ENCODE data around the gene BLNK. TPM values are rescaled to one million over a fixed set of nuclear protein-coding genes. Genes with fewer than 3 reads are reported as not detected.

Gene BLNK
- total and polyA plus RNA-seq, 9 donors: 1.2 to 3.2 (median 1.6) TPM

GRCh38 chr10:96275685-96276418, 4.5 kb upstream of the BLNK start:
- Histone ChIP-seq H3K27ac (ENCODE audit: low read length) (no peak overlapping the region), H3K4me3 (ENCODE audit: low read length) (no peak overlapping the region), H3K27me3 (ENCODE audit: control insufficient read depth, insufficient read depth, low read length) (no peaks in the 10 kb centered on the region), H3K36me3 (ENCODE audit: control insufficient read depth, insufficient read depth, low read length) (no peaks in the 10 kb centered on the region), H3K4me1 (ENCODE audit: control insufficient read depth, insufficient read depth, low read length) (no peaks in the 10 kb centered on the region), H3K9me3 (replicated peaks; ENCODE audit: control insufficient read depth, low read depth, low read length) (no peaks in the 10 kb centered on the region)
- DNase-seq: no peak
- WGBS (ENCODE audit: insufficient coverage): no CpG with 5 or more reads among the region's 2 CpGs

- 50% methylated on average over 1 of the region's 8 CpGs for WGBS (ENCODE audit: insufficient coverage)
- Histone ChIP-seq H3K4me3 (ENCODE audit: low read length) (no peak overlapping the region), H3K9me3 (replicated peaks; ENCODE audit: control insufficient read depth, low read depth, low read length) (no peaks in the 10 kb centered on the region), H3K4me1 (ENCODE audit: control insufficient read depth, insufficient read depth, low read length) (no peaks in the 10 kb centered on the region), H3K36me3 (ENCODE audit: control insufficient read depth, insufficient read depth, low read length) (no peaks in the 10 kb centered on the region), H3K27ac (ENCODE audit: low read length) (no peak overlapping the region), H3K27me3 (ENCODE audit: control insufficient read depth, insufficient read depth, low read length) (no peaks in the 10 kb centered on the region)
- DNase-seq: no peak
Observed at GRCh38 chr10:96272316-96273280, 1.2 kb upstream of the BLNK start.

DNA sequence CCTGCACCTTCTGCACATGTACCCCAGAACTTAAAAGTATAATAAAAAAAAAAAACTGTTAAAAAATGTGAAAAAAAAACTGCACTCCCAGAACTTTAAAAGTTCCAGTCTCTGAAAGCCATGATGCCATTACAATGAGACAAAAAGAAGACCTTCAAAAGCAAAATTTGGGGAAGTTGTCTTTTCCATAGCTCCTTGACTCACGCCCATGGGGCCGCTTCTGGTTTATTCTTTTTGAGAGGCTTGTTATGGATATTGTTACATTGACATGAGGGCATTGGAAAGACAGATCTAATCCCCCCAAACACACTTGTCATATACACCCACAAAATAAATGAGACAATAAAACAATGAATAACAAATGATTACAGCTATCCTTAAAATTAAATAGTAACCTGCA, 798 bp downstream of the BLNK start:
- no peaks in the 10 kb centered on the region for H3K4me1 ChIP-seq (ENCODE audit: control insufficient read depth, insufficient read depth, low read length)
- no peaks in the 10 kb centered on the region for H3K36me3 ChIP-seq (ENCODE audit: control insufficient read depth, insufficient read depth, low read length)
- no peak overlapping the region for H3K4me3 ChIP-seq (ENCODE audit: low read length)
- no CpG with 5 or more reads among the region's 2 CpGs for WGBS (ENCODE audit: insufficient coverage)
- no peak for DNase-seq
- no peaks in the 10 kb centered on the region for H3K27me3 ChIP-seq (ENCODE audit: control insufficient read depth, insufficient read depth, low read length)
- H3K27ac ChIP-seq (ENCODE audit: low read length): no peak overlapping the region
- H3K9me3 ChIP-seq (replicated peaks; ENCODE audit: control insufficient read depth, low read depth, low read length): no peaks in the 10 kb centered on the region

DNA sequence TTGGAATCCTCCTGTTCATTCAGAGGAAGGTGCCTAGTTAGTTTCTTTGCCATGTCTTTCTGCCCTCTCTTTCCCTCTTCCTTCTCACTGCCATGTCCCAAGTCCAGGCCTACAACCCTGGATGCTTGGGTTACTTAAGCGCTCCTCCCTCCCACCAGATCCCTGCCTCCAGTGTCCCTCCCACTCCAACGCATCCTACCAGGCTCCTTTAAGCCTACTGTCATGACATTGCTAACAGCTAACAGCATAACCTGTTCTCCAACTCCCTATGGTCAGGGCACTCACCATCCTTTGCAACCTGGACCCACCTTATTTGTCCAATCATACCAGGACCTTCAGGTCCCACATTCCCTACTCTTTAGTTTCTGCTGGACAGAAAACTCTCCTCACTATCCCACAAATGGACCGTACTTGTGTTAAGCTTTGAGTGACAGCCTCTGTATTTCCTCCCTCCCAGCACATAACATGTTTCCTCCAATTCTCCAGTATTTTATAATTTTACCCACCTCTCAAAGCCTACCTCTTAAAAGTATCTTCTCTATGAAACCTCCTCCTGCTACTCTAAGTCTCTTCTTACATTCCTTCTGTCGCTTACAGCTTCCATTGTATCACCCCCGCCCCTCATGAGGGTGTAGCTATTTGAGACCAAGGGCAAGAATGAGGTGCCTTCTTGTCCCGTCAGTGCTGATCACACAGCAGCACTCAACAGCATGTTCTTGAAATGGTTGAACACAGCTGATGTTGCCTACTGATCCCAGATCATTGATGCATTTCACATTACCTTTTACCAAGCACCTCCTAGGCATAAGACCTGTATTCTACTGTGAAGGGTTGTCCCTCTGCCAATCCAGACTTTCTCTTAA, 1.7 kb downstream of the BLNK start:
- no peak for DNase-seq
- Histone ChIP-seq H3K36me3 (ENCODE audit: control insufficient read depth, insufficient read depth, low read length) (no peaks in the 10 kb centered on the region), H3K9me3 (replicated peaks; ENCODE audit: control insufficient read depth, low read depth, low read length) (no peaks in the 10 kb centered on the region), H3K27me3 (ENCODE audit: control insufficient read depth, insufficient read depth, low read length) (no peaks in the 10 kb centered on the region), H3K4me1 (ENCODE audit: control insufficient read depth, insufficient read depth, low read length) (no peaks in the 10 kb centered on the region), H3K27ac (ENCODE audit: low read length) (no peak overlapping the region), H3K4me3 (ENCODE audit: low read length) (no peak overlapping the region)
- 86% methylated on average over 3 of the region's 6 CpGs for WGBS (ENCODE audit: insufficient coverage)

DNA sequence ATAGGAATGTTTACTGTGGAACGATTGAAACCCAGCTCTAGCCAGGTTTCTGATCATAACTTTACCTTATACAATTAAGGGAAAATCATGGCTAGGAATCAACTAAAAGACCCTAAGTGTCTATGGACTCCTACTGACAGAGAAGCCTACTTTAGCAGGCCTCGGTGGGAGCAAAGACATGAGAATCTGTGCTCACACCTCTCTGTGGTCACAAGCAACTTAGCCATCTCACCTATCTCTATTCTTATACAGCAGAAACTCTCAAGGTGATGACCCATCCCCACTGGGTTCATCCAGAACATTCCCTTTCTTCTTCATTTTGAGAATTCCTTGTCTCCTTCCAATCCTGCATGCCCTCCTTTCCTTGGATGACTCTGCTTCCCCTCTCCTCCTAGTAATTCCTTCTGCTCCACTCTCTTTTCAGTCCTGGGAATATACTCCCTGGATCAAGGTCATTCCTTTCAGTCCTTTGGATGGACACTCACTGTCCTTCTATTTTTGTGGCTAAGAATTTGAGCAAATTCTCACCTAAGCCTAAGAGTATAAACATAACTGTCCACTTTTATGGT, 2.9 kb downstream of the BLNK start:
- Histone ChIP-seq H3K4me1 (ENCODE audit: control insufficient read depth, insufficient read depth, low read length) (no peaks in the 10 kb centered on the region), H3K27me3 (ENCODE audit: control insufficient read depth, insufficient read depth, low read length) (no peaks in the 10 kb centered on the region), H3K4me3 (ENCODE audit: low read length) (no peak overlapping the region), H3K9me3 (replicated peaks; ENCODE audit: control insufficient read depth, low read depth, low read length) (no peaks in the 10 kb centered on the region), H3K27ac (ENCODE audit: low read length) (no peak overlapping the region), H3K36me3 (ENCODE audit: control insufficient read depth, insufficient read depth, low read length) (no peaks in the 10 kb centered on the region)
- 43% methylated on average over 1 of the region's 2 CpGs for WGBS (ENCODE audit: insufficient coverage)
- no peak for DNase-seq

- WGBS (ENCODE audit: insufficient coverage): 89% methylated on average over 3 of the region's 4 CpGs
- Histone ChIP-seq H3K27me3 (ENCODE audit: control insufficient read depth, insufficient read depth, low read length) (no peaks in the 10 kb centered on the region), H3K4me3 (ENCODE audit: low read length) (no peak overlapping the region), H3K4me1 (ENCODE audit: control insufficient read depth, insufficient read depth, low read length) (peaks cover 4% of the 10 kb centered on the region), H3K9me3 (replicated peaks; ENCODE audit: control insufficient read depth, low read depth, low read length) (no peaks in the 10 kb centered on the region), H3K36me3 (ENCODE audit: control insufficient read depth, insufficient read depth, low read length) (no peaks in the 10 kb centered on the region), H3K27ac (ENCODE audit: low read length) (no peak overlapping the region)
- no peak for DNase-seq
Observed at GRCh38 chr10:96267234-96267705, 4.1 kb downstream of the BLNK start.

- WGBS (ENCODE audit: insufficient coverage): 83% methylated on average over 4 of the region's 6 CpGs
- DNase-seq: no peak
Observed at GRCh38 chr10:96266118-96266770, 5.1 kb downstream of the BLNK start.

DNA sequence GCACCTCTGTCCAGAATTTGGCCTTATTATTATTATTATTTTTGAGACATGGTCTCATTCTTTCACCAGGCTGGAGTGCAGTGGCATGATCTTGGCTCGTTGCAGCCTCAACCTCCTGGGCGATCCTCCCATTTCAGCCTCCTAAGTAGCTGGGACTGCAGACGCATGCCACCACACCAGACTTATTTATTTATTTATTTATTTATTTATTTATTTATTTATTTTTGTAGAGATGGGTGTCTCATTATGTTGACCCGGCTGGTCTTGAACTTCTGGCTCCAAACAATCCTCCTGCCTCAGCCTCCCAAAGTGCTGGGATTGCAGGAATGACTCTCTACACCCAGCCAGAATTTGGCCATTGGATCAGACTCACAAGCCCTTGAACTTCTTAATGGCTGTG, 6.4 kb downstream of the BLNK start:
- DNase-seq: no peak

More at GRCh38 chr10:96266118-96266770, 5.1 kb downstream of the BLNK start:
- Histone ChIP-seq H3K36me3 (ENCODE audit: control insufficient read depth, insufficient read depth, low read length) (no peaks in the 10 kb centered on the region), H3K9me3 (replicated peaks; ENCODE audit: control insufficient read depth, low read depth, low read length) (no peaks in the 10 kb centered on the region), H3K27me3 (ENCODE audit: control insufficient read depth, insufficient read depth, low read length) (no peaks in the 10 kb centered on the region), H3K4me3 (ENCODE audit: low read length) (no peak overlapping the region), H3K27ac (ENCODE audit: low read length) (no peak overlapping the region), H3K4me1 (ENCODE audit: control insufficient read depth, insufficient read depth, low read length) (peaks cover 4% of the 10 kb centered on the region)

GRCh38 chr10:96263669-96264068, 7.7 kb downstream of the BLNK start:
- DNase-seq: peak; percentile 72
- H3K27ac ChIP-seq (ENCODE audit: low read length): no peak overlapping the region
- no peaks in the 10 kb centered on the region for H3K9me3 ChIP-seq (replicated peaks; ENCODE audit: control insufficient read depth, low read depth, low read length)
- no peaks in the 10 kb centered on the region for H3K27me3 ChIP-seq (ENCODE audit: control insufficient read depth, insufficient read depth, low read length)
- no peak overlapping the region for H3K4me3 ChIP-seq (ENCODE audit: low read length)
- H3K4me1 ChIP-seq (ENCODE audit: control insufficient read depth, insufficient read depth, low read length): peaks cover 7% of the 10 kb centered on the region
- no peaks in the 10 kb centered on the region for H3K36me3 ChIP-seq (ENCODE audit: control insufficient read depth, insufficient read depth, low read length)
- WGBS (ENCODE audit: insufficient coverage): 50% methylated on average over 1 of the region's 4 CpGs

More for the DNA sequence above, 6.4 kb downstream of the BLNK start:
- no CpG with 5 or more reads among the region's 4 CpGs for WGBS (ENCODE audit: insufficient coverage)
- H3K27ac ChIP-seq (ENCODE audit: low read length): no peak overlapping the region
- no peaks in the 10 kb centered on the region for H3K27me3 ChIP-seq (ENCODE audit: control insufficient read depth, insufficient read depth, low read length)
- no peaks in the 10 kb centered on the region for H3K9me3 ChIP-seq (replicated peaks; ENCODE audit: control insufficient read depth, low read depth, low read length)
- no peak overlapping the region for H3K4me3 ChIP-seq (ENCODE audit: low read length)
- peaks cover 4% of the 10 kb centered on the region for H3K4me1 ChIP-seq (ENCODE audit: control insufficient read depth, insufficient read depth, low read length)
- H3K36me3 ChIP-seq (ENCODE audit: control insufficient read depth, insufficient read depth, low read length): no peaks in the 10 kb centered on the region

All from muscle of leg (tissue), 11 donors.